Measurements from ENCODE around the gene PRKCZ.

The PRKCZ gene

DNA sequence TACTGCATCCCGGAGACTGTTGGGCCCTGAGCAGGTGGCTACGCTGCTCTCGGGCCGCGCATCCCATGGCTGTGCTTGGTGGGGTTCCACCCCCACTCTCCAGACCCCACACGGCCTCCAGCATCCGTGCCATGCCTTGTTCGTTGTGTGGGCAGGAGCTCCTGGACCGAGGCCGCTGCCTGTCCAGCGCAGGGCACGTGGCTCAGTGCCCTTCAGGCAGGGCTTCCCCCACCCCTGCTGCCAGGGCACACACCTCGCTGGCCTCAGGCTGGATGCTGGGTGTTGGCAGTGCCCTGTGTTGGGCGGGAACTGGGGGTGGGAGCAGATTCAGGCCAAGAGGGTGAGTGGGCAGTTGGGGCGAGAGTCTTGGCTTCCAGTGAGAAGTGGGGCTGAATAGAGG is 9.9 kb downstream of the PRKCZ start:
- H3K4me3 ChIP-seq (ENCODE audit: low read depth, low read length) = no peak overlapping the region

- H3K4me3 ChIP-seq (ENCODE audit: low read depth, low read length) = no peak overlapping the region
Observed at GRCh38 chr1:2060535-2060934, 10.3 kb downstream of the PRKCZ start.

- H3K4me3 ChIP-seq (ENCODE audit: low read depth, low read length) = no peak overlapping the region
Observed at GRCh38 chr1:2061065-2061778, 11.0 kb downstream of the PRKCZ start.

DNA sequence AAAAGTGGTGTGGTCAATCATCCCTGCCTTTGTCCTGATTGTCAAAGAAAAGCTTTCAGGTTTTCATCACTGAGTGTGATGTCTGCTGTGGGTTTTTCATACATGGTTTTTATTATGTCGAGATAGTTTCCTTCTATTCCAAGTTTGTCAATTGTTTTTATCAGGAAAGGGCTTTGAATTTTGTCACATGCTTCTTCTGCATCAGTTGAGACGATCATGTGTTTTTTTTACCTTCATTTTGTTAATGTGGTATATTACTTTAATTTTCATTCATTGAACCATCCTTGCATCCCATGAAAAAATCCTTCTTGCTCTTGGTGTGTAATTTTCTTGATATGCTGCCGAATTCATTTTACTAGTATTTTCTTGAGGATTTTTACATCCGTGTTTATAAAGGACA is 15.5 kb downstream of the PRKCZ start:
- H3K4me3 ChIP-seq (ENCODE audit: low read depth, low read length) = no peak overlapping the region

- no peak overlapping the region for H3K4me3 ChIP-seq (ENCODE audit: low read depth, low read length)
Observed at GRCh38 chr1:2067393-2067792, 17.2 kb downstream of the PRKCZ start.

DNA sequence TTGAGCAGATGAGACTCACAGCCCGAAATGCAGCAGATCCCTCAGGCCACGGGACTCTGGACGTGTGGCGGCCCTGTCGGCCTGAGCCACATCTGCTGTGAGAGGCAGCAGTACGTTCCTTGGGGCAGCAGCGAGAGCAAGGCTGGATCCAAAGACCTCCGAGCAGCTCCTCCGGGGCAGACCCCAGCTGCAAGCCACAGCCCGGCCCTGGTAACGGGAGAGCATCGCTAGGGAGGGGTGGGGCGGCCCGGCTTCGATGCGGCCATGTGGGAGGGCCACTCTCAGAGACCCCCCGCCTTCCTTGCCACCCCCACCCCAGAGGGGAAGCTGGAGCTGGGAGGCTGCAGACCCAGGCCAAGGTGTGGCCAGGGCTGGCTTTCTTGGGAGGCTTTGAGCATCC is 17.8 kb downstream of the PRKCZ start:
- no peak overlapping the region for H3K4me3 ChIP-seq (ENCODE audit: low read depth, low read length)

GRCh38 chr1:2068951-2069350 is 18.7 kb downstream of the PRKCZ start:
- no peak overlapping the region for H3K4me3 ChIP-seq (ENCODE audit: low read depth, low read length)

- H3K4me3 ChIP-seq (ENCODE audit: low read depth, low read length) = no peak overlapping the region
Observed at GRCh38 chr1:2070016-2070415, 19.8 kb downstream of the PRKCZ start.

- no peak overlapping the region for H3K4me3 ChIP-seq (ENCODE audit: low read depth, low read length)
Observed at GRCh38 chr1:2070800-2071530, 20.8 kb downstream of the PRKCZ start.

- no peak overlapping the region for H3K4me3 ChIP-seq (ENCODE audit: low read depth, low read length)
Observed at GRCh38 chr1:2072109-2072806, 22.0 kb downstream of the PRKCZ start.

DNA sequence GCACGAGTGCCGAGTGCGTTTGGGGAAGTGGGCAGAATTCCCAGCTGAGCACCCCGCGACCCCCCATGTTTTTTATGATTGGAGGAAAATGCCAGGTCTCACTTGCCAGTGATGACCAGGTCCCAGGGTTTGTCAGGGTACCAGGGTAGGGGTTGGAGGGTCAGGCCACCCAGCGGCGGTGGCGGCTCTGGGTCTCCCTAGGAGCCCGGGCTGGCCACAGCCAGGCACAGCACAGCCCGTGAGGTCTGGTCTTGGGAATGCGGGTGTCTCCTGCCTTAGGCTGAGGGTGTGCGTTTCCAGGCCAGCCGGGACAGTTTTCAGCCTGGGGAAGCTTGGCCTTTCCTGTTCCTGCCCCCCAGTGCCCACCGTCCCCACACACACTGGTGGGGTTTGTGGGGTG is 22.7 kb downstream of the PRKCZ start:
- no peak overlapping the region for H3K4me3 ChIP-seq (ENCODE audit: low read depth, low read length)

- H3K4me3 ChIP-seq (ENCODE audit: low read depth, low read length) = no peak overlapping the region
Observed at GRCh38 chr1:2073382-2074230, 23.4 kb downstream of the PRKCZ start.

GRCh38 chr1:2074396-2074795 is 24.2 kb downstream of the PRKCZ start:
- H3K4me3 ChIP-seq (ENCODE audit: low read depth, low read length) = no peak overlapping the region

- no peak overlapping the region for H3K4me3 ChIP-seq (ENCODE audit: low read depth, low read length)
Observed at GRCh38 chr1:2074944-2075740, 24.9 kb downstream of the PRKCZ start.

DNA sequence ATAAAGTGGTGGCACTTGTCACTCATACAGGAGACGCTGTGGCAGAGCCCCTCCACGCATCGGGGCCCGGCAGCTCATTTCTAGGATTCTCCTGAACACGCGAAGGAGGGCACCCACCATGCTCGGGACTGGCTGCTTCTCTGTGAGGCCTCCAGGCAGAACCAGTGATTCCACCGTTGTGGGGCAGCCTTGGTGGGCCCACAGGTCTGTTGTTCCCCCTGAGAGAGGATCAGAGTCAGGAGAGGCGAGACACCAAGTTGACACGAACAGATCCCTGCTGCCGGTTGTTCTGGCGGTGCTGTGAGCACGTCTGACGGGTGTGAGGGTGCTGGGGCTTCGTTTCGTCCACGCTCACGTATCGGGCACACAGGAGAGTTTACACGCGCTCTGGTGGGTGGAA is 26.6 kb downstream of the PRKCZ start:
- H3K4me3 ChIP-seq (ENCODE audit: low read depth, low read length) = no peak overlapping the region

DNA sequence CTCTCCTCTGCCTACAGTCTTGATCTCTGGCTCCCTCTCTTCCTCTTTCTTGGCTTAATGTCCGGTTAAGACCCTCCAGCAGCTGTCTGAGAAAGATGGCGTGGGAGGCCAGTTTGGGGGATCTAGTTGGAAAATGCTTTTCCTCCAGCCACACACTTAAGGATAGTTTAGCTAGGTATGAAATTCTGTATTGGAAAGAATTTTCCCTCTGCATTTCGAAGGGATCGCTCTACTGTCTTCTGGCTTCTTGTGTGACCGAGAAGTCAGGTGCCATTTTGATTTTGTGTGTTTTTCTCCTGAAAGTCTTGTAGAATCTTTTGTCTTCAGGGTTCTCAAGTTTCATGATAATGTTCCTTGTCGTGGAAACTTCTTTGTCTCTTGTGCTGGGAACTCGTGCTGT is 28.0 kb downstream of the PRKCZ start:
- H3K4me3 ChIP-seq (ENCODE audit: low read depth, low read length) = no peak overlapping the region

GRCh38 chr1:2079396-2080085 is 29.3 kb downstream of the PRKCZ start:
- no peak overlapping the region for H3K4me3 ChIP-seq (ENCODE audit: low read depth, low read length)

DNA sequence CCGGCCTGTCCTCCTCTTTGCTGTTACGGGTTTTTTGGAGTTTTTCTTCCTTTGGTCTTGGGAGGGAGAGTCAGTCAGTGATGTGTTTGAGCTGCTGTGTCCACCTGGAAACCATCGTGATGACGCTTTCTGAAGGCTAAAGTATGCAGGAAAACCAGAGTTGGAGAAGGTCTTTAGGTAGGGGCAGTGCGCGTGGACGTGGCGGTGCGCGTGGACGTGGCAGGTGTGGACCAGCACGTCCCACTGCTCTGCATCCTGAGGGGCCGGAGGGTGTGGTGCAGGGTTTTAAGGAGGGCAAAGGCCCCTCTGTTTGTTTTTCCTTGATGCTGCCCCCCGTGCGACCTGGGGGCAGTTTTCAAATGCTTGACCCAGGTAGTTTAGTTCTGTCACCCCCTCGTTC is 29.9 kb downstream of the PRKCZ start:
- no peak overlapping the region for H3K4me3 ChIP-seq (ENCODE audit: low read depth, low read length)

GRCh38 chr1:2080884-2081283 is 30.7 kb downstream of the PRKCZ start:
- no peak overlapping the region for H3K4me3 ChIP-seq (ENCODE audit: low read depth, low read length)

Measured in iPS-11a (cell line).